Adrenal gland (tissue), 12 donors: ENCODE results near the gene PLEKHM2. TPM values are rescaled to one million over a fixed set of nuclear protein-coding genes. Genes with fewer than 3 reads are reported as not detected.

Experiments used
- DNase-seq, 7 donors: peaks; one replicate each; pipeline ENCODE4 v3.0.0-alpha.2; 2019 to 2020
- H3K27ac ChIP-seq, 5 donors: fragments of 200-600 bp; sonication (generic) in 4 of 5; 1 replicate in 3 of 5; 2 replicates in 2 of 5; pipeline versions ENCODE4 v1.5.1 to v1.8.0; 2016 to 2020; ENCODE audit warnings: mild to moderate bottlenecking in 1 of 5
- H3K27me3 ChIP-seq: fragments of 200-600 bp; 2 replicates; pipeline ENCODE4 v1.8.0; 2021
- H3K36me3 ChIP-seq, 2 donors: fragments of 200-600 bp; replicated peaks in 1 of 2; 1 replicate in 1 of 2; 2 replicates in 1 of 2; pipeline versions ENCODE4 v1.5.1 to v1.8.0; 2018 to 2022
- H3K4me1 ChIP-seq, 2 donors: fragments of 200-600 bp; replicated peaks in 1 of 2; 1 replicate in 1 of 2; 2 replicates in 1 of 2; pipeline versions ENCODE4 v1.5.1 to v1.8.0; 2018 to 2021
- H3K4me3 ChIP-seq, 4 donors: fragments of 200-600 bp; sonication (generic) in 3 of 4; one replicate each; pipeline ENCODE4 v1.5.1; 2016 to 2018
- H3K9me3 ChIP-seq, 3 donors: fragments of 200-600 bp; sonication (generic) in 1 of 3; replicated peaks in 1 of 3; 1 replicate in 2 of 3; 2 replicates in 1 of 3; pipeline versions ENCODE4 v1.5.1 to v1.8.0; 2016 to 2021
- CTCF ChIP-seq, 6 experiments: fragments of 450-650 bp in 4 of 6; fragments of 200-600 bp in 2 of 6; sonication (generic) in 1 of 6; IDR thresholded peaks; 1 replicate in 5 of 6; 2 replicates in 1 of 6; pipeline versions ENCODE4 v1.5.1 to v1.8.0; 2016 to 2021; ENCODE audit warnings: antibody characterized with exemption in 6 of 6, mild to moderate bottlenecking in 2 of 6, moderate library complexity in 1 of 6
- POLR2A ChIP-seq, 2 donors: fragments of 450-650 bp; IDR thresholded peaks; one replicate each; pipeline ENCODE4 v1.6.1; 2017; ENCODE audit warnings: antibody characterized with exemption in 2 of 2, mild to moderate bottlenecking in 2 of 2, moderate library complexity in 1 of 2
- WGBS, 4 donors: extraction: QIAGEN DNeasy Blood & Tissue Kit in 2 of 4; methylation state at CpG; one replicate each; pipeline versions ENCODE4 v1.1.5 to v1.1.7; 2013 to 2017; 5-methylcytosine and 5-hydroxymethylcytosine counted together
- intact Hi-C, 2 donors: fragments of 100-400 bp; cut with DNase I; formaldehyde crosslinking; loops; one replicate each; pipeline versions ENCODE4 v1.14.1 to v1.15.0; 2022 to 2023
- polyA plus RNA-seq, 3 donors: library from polyadenylated mRNA; stranded (reverse); fragments of 200-250 nt in 2 of 3; fragments of 350-450 nt in 1 of 3; fragmentation: Illumina TruSeq in 1 of 3; extraction: RNeasy Lipid Tissue Mini Kit (QIAGEN cat#74804) in 1 of 3; gene quantifications; one replicate each; pipeline ENCODE4 v1.2.3, GENCODE V29; 2013 to 2014
- total RNA-seq, 9 donors: library from RNA; depleted of rRNA in 4 of 9; stranded (reverse); fragments of >200 nt in 4 of 9; fragments of 120-200 nt in 1 of 9; fragmentation: NEBNext Ultra II Directional in 1 of 9; extraction: Animal tissue kit (Norgen Biotek cat#: 25700) in 1 of 9; gene quantifications; one replicate each; pipeline versions ENCODE4 v1.1.0 to v1.2.4, GENCODE V29; 2013 to 2023
- donor health status: healthy with polysubstance abuse.
- donor health status: Bipolar disorder and iron deficiency.
- donor health status: DM: yes; HTN: yes; CAD: no.
- donor health status: DM: no; HTN: no; CAD: no.
- donor health status: DM: no; HTN: no; CAD: no.
- donor health status: DM: yes; HTN: yes; CAD: no.

Gene PLEKHM2
- total and polyA plus RNA-seq, 12 donors = 25.8 to 103 (median 70.1) TPM

- 88 to 94% (median 91%) methylated on average over 5 to 7 of the region's 7 CpGs for WGBS, 4 donors
- H3K4me3 ChIP-seq = no peak overlapping the region
- intact Hi-C loops = no loop called here
- no peak overlapping the region for H3K27ac ChIP-seq
- TF ChIP-seq POLR2A (IDR thresholded peaks at IDR 0.05) = no peak
- TF ChIP-seq CTCF (IDR thresholded peaks at IDR 0.05) = no peak
- DNase-seq = no peak
- no peaks in the 10 kb centered on the region for H3K9me3 ChIP-seq
- no peaks in the 10 kb centered on the region for H3K36me3 ChIP-seq
- H3K27me3 ChIP-seq = no peaks in the 10 kb centered on the region
- peaks cover 21 to 34% of the 10 kb centered on the region in 2 donors for H3K4me1 ChIP-seq
These were observed 22.6 kb downstream of the PLEKHM2 start for GRCh38 chr1:15706751-15707150.

- no peaks in the 10 kb centered on the region for H3K9me3 ChIP-seq
- intact Hi-C loops = no loop called here
- H3K27ac ChIP-seq = no peak overlapping the region
- WGBS, 4 donors = 72 to 92% (median 84%) methylated on average over 7 to 8 of the region's 8 CpGs
- H3K4me3 ChIP-seq = no peak overlapping the region
- TF ChIP-seq POLR2A (IDR thresholded peaks at IDR 0.05) (no peak), CTCF (IDR thresholded peaks at IDR 0.05) (no peak)
- H3K27me3 ChIP-seq = no peaks in the 10 kb centered on the region
- peaks cover 21 to 30% of the 10 kb centered on the region in 2 donors for H3K4me1 ChIP-seq
- no peaks in the 10 kb centered on the region for H3K36me3 ChIP-seq
- no peak for DNase-seq
These were observed 23.3 kb downstream of the PLEKHM2 start for GRCh38 chr1:15707239-15707925.

GRCh38 chr1:15708486-15709137 lies 24.5 kb downstream of the PLEKHM2 start:
- peaks cover 12 to 18% of the 10 kb centered on the region in 2 donors for H3K4me1 ChIP-seq
- H3K36me3 ChIP-seq = no peaks in the 10 kb centered on the region
- no peak for DNase-seq
- H3K27ac ChIP-seq = no peak overlapping the region
- intact Hi-C loops = no loop called here
- H3K27me3 ChIP-seq = no peaks in the 10 kb centered on the region
- H3K4me3 ChIP-seq = no peak overlapping the region
- 78 to 83% (median 81%) methylated on average over 15 of the region's 15 CpGs for WGBS, 4 donors
- TF ChIP-seq POLR2A (IDR thresholded peaks at IDR 0.05) (no peak), CTCF (IDR thresholded peaks at IDR 0.05) (no peak)
- no peaks in the 10 kb centered on the region for H3K9me3 ChIP-seq

- H3K4me1 ChIP-seq = peaks cover 7 to 13% of the 10 kb centered on the region in 2 donors
- WGBS, 4 donors = 92 to 94% (median 93%) methylated on average over 4 of the region's 4 CpGs
These were observed 25.1 kb downstream of the PLEKHM2 start for GRCh38 chr1:15709226-15709625.

More at GRCh38 chr1:15709226-15709625, 25.1 kb downstream of the PLEKHM2 start:
- Histone ChIP-seq H3K36me3 (no peaks in the 10 kb centered on the region), H3K9me3 (no peaks in the 10 kb centered on the region), H3K27me3 (no peaks in the 10 kb centered on the region), H3K27ac (no peak overlapping the region), H3K4me3 (no peak overlapping the region)
- DNase-seq = no peak
- intact Hi-C loops = no loop called here
- TF ChIP-seq POLR2A (IDR thresholded peaks at IDR 0.05) (no peak), CTCF (IDR thresholded peaks at IDR 0.05) (no peak)
